HCT116 (cell line): Measurements from ENCODE around the gene PLEKHA5. TPM values are rescaled to one million over a fixed set of nuclear protein-coding genes. Genes with fewer than 3 reads are reported as not detected.

Experiments
- ATAC-seq: fragments of 200-7000 bp; cut with Tn5 transposase; 2 replicates; pipeline ENCODE4 v1.9.1; 2020; ENCODE audit warnings: mild to moderate bottlenecking, moderate library complexity
- BruUV-seq: library from RNA; stranded (reverse); fragments of 400-500 nt; replicated peaks from 2 replicates; lab custom pipeline; 2021; lab: Mats Ljungman, UMichigan
- CTCF ChIA-PET: fragments of 300-600 bp; sonication (Branson Sonifier 250); formaldehyde crosslinking; loops from one replicate; lab custom pipeline; 2021; ENCODE audit warnings: antibody characterized with exemption; lab: Charles Lee
- POLR2A ChIA-PET: fragments of 300-600, 350-600 bp; sonication (Branson Sonifier 250); formaldehyde crosslinking; loops from one replicate; lab custom pipeline; 2021; ENCODE audit warnings: antibody characterized with exemption; lab: Charles Lee
- RAD21 ChIA-PET, 2 experiments: fragments of 300-600 bp; sonication (Branson Sonifier 250); formaldehyde crosslinking; loops; one replicate each; lab custom pipeline; 2023; ENCODE audit warnings: low total read pairs in 2 of 2; ENCODE audit not compliant: uncharacterized antibody in 2 of 2, unreplicated experiment in 2 of 2, low non-redundant PET in 1 of 2; lab: Charles Lee
- DNase-seq: peaks from one replicate; pipeline ENCODE4 v3.0.0-alpha.2; 2010; ENCODE audit warnings: low read depth, low spot score
- H2AFZ ChIP-seq: fragments of 200-600 bp; shearing (Covaris generic), sonication (generic); 2 replicates; pipeline ENCODE4 v1.6.1; 2017; ENCODE audit warnings: low read depth, mixed run types, mixed read lengths, antibody characterized with exemption, low read length; ENCODE audit not compliant: poor library complexity, severe bottlenecking
- H3K27ac ChIP-seq: 2 replicates; pipeline ENCODE4 v1.5.1; 2012; ENCODE audit warnings: low read depth, low read length
- H3K27me3 ChIP-seq: fragments of 200-600 bp; sonication (generic); 2 replicates; pipeline ENCODE4 v1.6.1; 2016; ENCODE audit warnings: mixed run types, low read length, mixed read lengths; ENCODE audit not compliant: insufficient read depth
- H3K36me3 ChIP-seq, 2 experiments: fragments of 200-500 bp in 1 of 2; fragments of 200-600 bp in 1 of 2; sonication (Bioruptor generic) in 1 of 2; sonication (generic) in 1 of 2; 2 replicates each; pipeline versions ENCODE4 v1.5.1 to v1.6.1; 2014 to 2016; ENCODE audit warnings: low read length in 2 of 2, inconsistent platforms in 1 of 2, mixed read lengths in 1 of 2, mixed run types in 1 of 2; ENCODE audit not compliant: insufficient read depth in 2 of 2, control insufficient read depth in 1 of 2
- H3K4me1 ChIP-seq, 2 experiments: fragments of 200-600 bp in 1 of 2; sonication (generic) in 1 of 2; 2 replicates each; pipeline versions ENCODE4 v1.5.1 to v1.6.1; 2012 to 2017; ENCODE audit warnings: low read length in 2 of 2, inconsistent platforms in 1 of 2, mild to moderate bottlenecking in 1 of 2, mixed read lengths in 1 of 2, mixed run types in 1 of 2, moderate library complexity in 1 of 2; ENCODE audit not compliant: insufficient read depth in 2 of 2, control insufficient read depth in 1 of 2
- H3K4me2 ChIP-seq: fragments of 200-600 bp; sonication (generic); 2 replicates; pipeline ENCODE4 v1.6.1; 2017; ENCODE audit warnings: mixed run types, low read length, mixed read lengths
- H3K4me3 ChIP-seq, 2 experiments: fragments of 200-600 bp in 1 of 2; sonication (generic) in 1 of 2; replicated peaks in 1 of 2; 2 replicates each; pipeline ENCODE4 v1.5.1; 2011 to 2016; ENCODE audit warnings: low read length in 2 of 2, control low read depth in 1 of 2, low read depth in 1 of 2, mild to moderate bottlenecking in 1 of 2, mixed read lengths in 1 of 2, mixed run types in 1 of 2
- H3K79me2 ChIP-seq: fragments of 200-600 bp; sonication (generic); 2 replicates; pipeline ENCODE4 v1.6.1; 2017; ENCODE audit warnings: mild to moderate bottlenecking, mixed run types, low read length, moderate library complexity, mixed read lengths; ENCODE audit not compliant: insufficient read depth
- H3K9ac ChIP-seq: fragments of 200-600 bp; sonication (generic); 2 replicates; pipeline ENCODE4 v1.6.1; 2016; ENCODE audit warnings: low read length, mixed read lengths
- H3K9me2 ChIP-seq: fragments of 200-600 bp; sonication (generic), shearing (Covaris generic); 2 replicates; pipeline ENCODE4 v1.6.1; 2017; ENCODE audit warnings: mixed run types, mild to moderate bottlenecking, moderate library complexity; ENCODE audit not compliant: insufficient read depth
- H3K9me3 ChIP-seq, 2 experiments: fragments of 200-500 bp in 1 of 2; fragments of 200-600 bp in 1 of 2; sonication (Bioruptor generic) in 1 of 2; sonication (generic) in 1 of 2; 2 replicates each; pipeline ENCODE4 v1.6.1; 2014 to 2017; ENCODE audit warnings: low read length in 2 of 2, mixed read lengths in 2 of 2, inconsistent platforms in 1 of 2, low read depth in 1 of 2, mild to moderate bottlenecking in 1 of 2, mixed run types in 1 of 2, moderate library complexity in 1 of 2; ENCODE audit not compliant: control insufficient read depth in 1 of 2, insufficient read depth in 1 of 2
- H4K20me1 ChIP-seq: fragments of 200-600 bp; sonication (generic), shearing (Covaris generic); 2 replicates; pipeline ENCODE4 v1.6.1; 2017; ENCODE audit warnings: mixed run types, mild to moderate bottlenecking, moderate library complexity; ENCODE audit not compliant: insufficient read depth
- ATF3 ChIP-seq: IDR thresholded peaks from 2 replicates; pipeline ENCODE4 v1.6.1; 2012
- CEBPB ChIP-seq: IDR thresholded peaks from 2 replicates; pipeline ENCODE4 v1.6.1; 2012; ENCODE audit warnings: low read depth
- CTCF ChIP-seq, 3 experiments: fragments of 200-600 bp in 1 of 3; sonication (generic) in 1 of 3; IDR thresholded peaks in 2 of 3; conservative IDR thresholded peaks in 1 of 3; 2 replicates each; pipeline ENCODE4 v1.5.1; 2012 to 2017; ENCODE audit warnings: low read depth in 2 of 3, low read length in 2 of 3, antibody characterized with exemption in 1 of 3, borderline replicate concordance in 1 of 3, control low read depth in 1 of 3, mild to moderate bottlenecking in 1 of 3, mixed read lengths in 1 of 3, mixed run types in 1 of 3, moderate library complexity in 1 of 3; ENCODE audit not compliant: insufficient read depth in 1 of 3
- EGR1 ChIP-seq: IDR thresholded peaks from 2 replicates; pipeline ENCODE4 v1.6.1; 2012; ENCODE audit warnings: low read depth
- JUND ChIP-seq: IDR thresholded peaks from 2 replicates; pipeline ENCODE4 v1.6.1; 2012
- MAX ChIP-seq: IDR thresholded peaks from 2 replicates; pipeline ENCODE4 v1.6.1; 2012
- RAD21 ChIP-seq: IDR thresholded peaks from 2 replicates; pipeline ENCODE4 v1.6.1; 2012; ENCODE audit warnings: low read depth, mild to moderate bottlenecking
- REST ChIP-seq: IDR thresholded peaks from 2 replicates; pipeline ENCODE4 v1.6.1; 2012; ENCODE audit warnings: low read depth
- SIN3A ChIP-seq: IDR thresholded peaks from 2 replicates; pipeline ENCODE4 v1.6.1; 2012; ENCODE audit warnings: low read depth
- SRF ChIP-seq: IDR thresholded peaks from 2 replicates; pipeline ENCODE4 v1.6.1; 2012; ENCODE audit warnings: low read depth
- TCF7L2 ChIP-seq: IDR thresholded peaks from 2 replicates; pipeline ENCODE4 v1.7.0; 2011; ENCODE audit warnings: borderline replicate concordance, inconsistent platforms; ENCODE audit not compliant: insufficient read depth, insufficient read length; ENCODE audit errors: extremely low read depth
- YY1 ChIP-seq: IDR thresholded peaks from 2 replicates; pipeline ENCODE4 v1.6.1; 2011; ENCODE audit warnings: low read length, low read depth, moderate library complexity, mild to moderate bottlenecking; ENCODE audit not compliant: insufficient replicate concordance; ENCODE audit errors: extremely low read depth
- ZFX ChIP-seq: fragments of 450-650 bp; IDR thresholded peaks from 2 replicates; pipeline ENCODE4 v1.6.1; 2017
- intact Hi-C: fragments of 100-400 bp; cut with micrococcal nuclease; formaldehyde crosslinking; loops from 2 replicates; pipeline ENCODE4 v1.10.0; 2022
- total RNA-seq: library from RNA; stranded (reverse); gene quantifications from one replicate; pipeline ENCODE4 v1.2.1, GENCODE V29; 2021; ENCODE audit not compliant: unreplicated experiment

Gene PLEKHA5
- total RNA-seq, 1 experiment from 2014 or later = 18.9 TPM

- TF ChIP-seq SIN3A = no peak
- no peak for TF ChIP-seq EGR1
- TF ChIP-seq CTCF (IDR thresholded peaks at IDR 0.05 in 2 of 3, conservative IDR thresholded peaks at IDR 0.05 in 1 of 3; ENCODE audit: borderline replicate concordance in 1 of 3, insufficient read depth in 1 of 3, low read depth in 2 of 3, low read length in 2 of 3) = no peak
- TF ChIP-seq JUND = no peak
- TF ChIP-seq REST = no peak
- no peak for TF ChIP-seq ATF3
- TF ChIP-seq RAD21 = no peak
- no peak for TF ChIP-seq MAX
- no peak for TF ChIP-seq SRF
- TF ChIP-seq TCF7L2 = no peak
- TF ChIP-seq CEBPB = no peak
- no peak for TF ChIP-seq ZFX
- no peak for TF ChIP-seq YY1
- intact Hi-C loops = no loop called here
- Histone ChIP-seq H3K4me2 (no peak overlapping the region), H2AFZ (no peak overlapping the region), H3K9me3 (no peaks in the 10 kb centered on the region), H3K4me3 (no peak overlapping the region), H3K27me3 (no peaks in the 10 kb centered on the region), H4K20me1 (no peaks in the 10 kb centered on the region; the same call in 1 of the 2 replicates), H3K9ac (no peak overlapping the region), H3K27ac (no peak overlapping the region), H3K9me2 (no peaks in the 10 kb centered on the region), H3K79me2 (peaks cover 3% of the 10 kb centered on the region; the same call in 1 of the 2 replicates), H3K4me1 (no peaks in the 10 kb centered on the region), H3K36me3 (no peaks in the 10 kb centered on the region)
- RAD21 ChIA-PET = no interaction called here
- BruUV-seq = no TSS peak
- POLR2A ChIA-PET = no interaction called here
- CTCF ChIA-PET = no interaction called here
- DNase-seq = no peak
- ATAC-seq = no peak
Measured at GRCh38 chr12:19243551-19243950, 114.0 kb downstream of the PLEKHA5 start.
